ENCODE measurements around the gene INSC. TPM values are rescaled to one million over a fixed set of nuclear protein-coding genes. Genes with fewer than 3 reads are reported as not detected.

Gene INSC
- total RNA-seq, 1 experiment from 2014 or later: not detected

GRCh38 chr11:15204711-15205110 lies 90.0 kb downstream of the INSC start:
- peaks cover 12% of the 10 kb centered on the region for H3K27me3 Mint-ChIP-seq (ENCODE audit: insufficient read depth, unreplicated experiment)
- Histone ChIP-seq H3K4me3 (ENCODE audit: low read depth, low read length) (no peak overlapping the region), H3K27me3 (replicated peaks; ENCODE audit: control insufficient read depth, insufficient read depth, low read length) (no peaks in the 10 kb centered on the region), H3K4me1 (no peaks in the 10 kb centered on the region), H3K9me3 (no peaks in the 10 kb centered on the region), H3K36me3 (ENCODE audit: control insufficient read depth, insufficient read depth, low read length) (no peaks in the 10 kb centered on the region)
- intact Hi-C loops (cut with micrococcal nuclease; ENCODE audit: unreplicated experiment): loop anchor here (10.0 kb wide), 2 partner anchors 230 to 420 kb away; partner anchors contain the start of gene CALCA
- no peaks in the 10 kb centered on the region for H3K9me3 Mint-ChIP-seq (ENCODE audit: unreplicated experiment)
- no peaks in the 10 kb centered on the region for H3K36me3 Mint-ChIP-seq (ENCODE audit: insufficient read depth, unreplicated experiment)
- H3K4me3 Mint-ChIP-seq (ENCODE audit: unreplicated experiment): no peak overlapping the region
- no peaks in the 10 kb centered on the region for H3K4me1 Mint-ChIP-seq (ENCODE audit: low read depth, unreplicated experiment)
- TF ChIP-seq CTCF (IDR thresholded peaks at IDR 0.05; ENCODE audit: insufficient read depth in 1 of 2, low read depth in 1 of 2, low read length in 1 of 2, severe bottlenecking in 1 of 2, unreplicated experiment in 1 of 2): no peak
- H3K27ac Mint-ChIP-seq (ENCODE audit: unreplicated experiment): no peak overlapping the region
- BruUV-seq (replicated peaks): no TSS peak
- ChIA-PET POLR2A (no interaction called here), CTCF (interaction anchor here (0.6 kb wide), 1 partner anchor 14 kb away, joined by 6 read pairs; no protein-coding TSS in a partner anchor)
- no peak for DNase-seq

- H3K27me3 ChIP-seq (replicated peaks; ENCODE audit: control insufficient read depth, insufficient read depth, low read length): no peaks in the 10 kb centered on the region
- POLR2A ChIA-PET: no interaction called here
These were observed 92.1 kb downstream of the INSC start for GRCh38 chr11:15206791-15207190.

More at GRCh38 chr11:15206791-15207190, 92.1 kb downstream of the INSC start:
- H3K4me1 Mint-ChIP-seq (ENCODE audit: low read depth, unreplicated experiment): no peaks in the 10 kb centered on the region
- H3K27me3 Mint-ChIP-seq (ENCODE audit: insufficient read depth, unreplicated experiment): peaks cover 7% of the 10 kb centered on the region
- H3K9me3 Mint-ChIP-seq (ENCODE audit: unreplicated experiment): no peaks in the 10 kb centered on the region
- TF ChIP-seq CTCF (IDR thresholded peaks at IDR 0.05; ENCODE audit: insufficient read depth in 1 of 2, low read depth in 1 of 2, low read length in 1 of 2, severe bottlenecking in 1 of 2, unreplicated experiment in 1 of 2): no peak
- no peaks in the 10 kb centered on the region for H3K36me3 Mint-ChIP-seq (ENCODE audit: insufficient read depth, unreplicated experiment)
- no peak overlapping the region for H3K4me3 Mint-ChIP-seq (ENCODE audit: unreplicated experiment)
- no peak overlapping the region for H3K4me3 ChIP-seq (ENCODE audit: low read depth, low read length)
- H3K9me3 ChIP-seq: no peaks in the 10 kb centered on the region
- no peaks in the 10 kb centered on the region for H3K36me3 ChIP-seq (ENCODE audit: control insufficient read depth, insufficient read depth, low read length)
- H3K4me1 ChIP-seq: no peaks in the 10 kb centered on the region
- BruUV-seq (replicated peaks): no TSS peak
- intact Hi-C loops (cut with micrococcal nuclease; ENCODE audit: unreplicated experiment): loop anchor here (10.0 kb wide), 2 partner anchors 232 to 422 kb away; partner anchors contain the start of gene CALCA
- DNase-seq: no peak
- CTCF ChIA-PET: interaction anchor here (1.0 to 2.2 kb wide), 3 partner anchors 12 to 106 kb away, joined by 3 to 19 read pairs (median 4); no protein-coding TSS in a partner anchor
- H3K27ac Mint-ChIP-seq (ENCODE audit: unreplicated experiment): no peak overlapping the region
